A549 (cell line): Measurements from ENCODE around the gene CCDC185. TPM values are rescaled to one million over a fixed set of nuclear protein-coding genes. Genes with fewer than 3 reads are reported as not detected.

Experiments
- ATAC-seq, 2 experiments: fragments of 200-7000 bp in 1 of 2; fragments of >200 bp in 1 of 2; cut with Nextera tagmentation in 1 of 2; cut with Tn5 transposase in 1 of 2; 3 replicates each; pipeline versions ENCODE4 v1.8.0 to v1.9.1; 2018 to 2020; ENCODE audit warnings: mild to moderate bottlenecking in 1 of 2, moderate library complexity in 1 of 2
- CTCF ChIA-PET: fragments of 300-600 bp; sonication (Branson Sonifier 250); formaldehyde crosslinking; extraction: SDS; loops from one replicate; lab custom pipeline; 2021; ENCODE audit warnings: antibody characterized with exemption, inconsistent platforms; lab: Yijun Ruan, JAX
- POLR2A ChIA-PET: fragments of 350-600 bp; formaldehyde crosslinking; extraction: SDS; loops from one replicate; lab custom pipeline; 2021; ENCODE audit warnings: antibody characterized with exemption, inconsistent platforms; lab: Yijun Ruan, JAX
- DNase-seq, 2 experiments: peaks; one replicate each; pipeline versions ENCODE4 v3.0.0 to v3.0.0-alpha.2; 2011 to 2016; ENCODE audit warnings: low read depth in 1 of 2, low spot score in 1 of 2
- FAIRE-seq: peaks from 2 replicates; lab custom pipeline; 2011; peaks lifted over from hg19 to GRCh38; lab: Jason Lieb, UNC
- H3K27ac ChIP-seq, 2 experiments: fragments of >200 bp; sonication (Bioruptor Twin); formaldehyde crosslinking; 3 replicates each; pipeline ENCODE4 v1.5.1; 2016 to 2017
- H3K4me1 ChIP-seq: fragments of >200 bp; sonication (Bioruptor Twin); formaldehyde crosslinking; 3 replicates; pipeline ENCODE4 v1.6.1; 2016
- H3K4me2 ChIP-seq: fragments of >200 bp; sonication (Bioruptor Twin); formaldehyde crosslinking; 3 replicates; pipeline ENCODE4 v1.6.1; 2016
- H3K4me3 ChIP-seq: fragments of >200 bp; sonication (Bioruptor Twin); formaldehyde crosslinking; 3 replicates; pipeline ENCODE4 v1.5.1; 2016
- H3K9me3 ChIP-seq: fragments of >200 bp; sonication (Bioruptor Twin); formaldehyde crosslinking; 3 replicates; pipeline ENCODE4 v1.6.1; 2016
- ATOH8 ChIP-seq: fragments of 250-450 bp; sonication (Bioruptor Pico); IDR thresholded peaks from 2 replicates; pipeline ENCODE4 v1.5.0; 2020; ENCODE audit warnings: low read depth, mild to moderate bottlenecking, moderate library complexity
- BHLHE40 ChIP-seq: IDR thresholded peaks from 2 replicates; pipeline ENCODE4 v1.6.1; 2012; ENCODE audit warnings: low read depth, low read length, inconsistent platforms
- CBX2 ChIP-seq: fragments of 200-600 bp; sonication (generic); IDR thresholded peaks from 2 replicates; pipeline ENCODE4 v1.6.1; 2016; ENCODE audit warnings: low read depth, mild to moderate bottlenecking, borderline replicate concordance
- CEBPB ChIP-seq, 2 experiments: fragments of >200 bp in 1 of 2; sonication (Bioruptor Twin) in 1 of 2; formaldehyde crosslinking in 1 of 2; IDR thresholded peaks; 2 replicates each; pipeline ENCODE4 v1.6.1; 2012 to 2016
- CHD2 ChIP-seq: fragments of 150-350 bp; IDR thresholded peaks from 2 replicates; pipeline ENCODE4 v1.6.1; 2014; ENCODE audit warnings: low read length; ENCODE audit not compliant: partially characterized antibody
- E2F6 ChIP-seq: IDR thresholded peaks from 2 replicates; pipeline ENCODE4 v1.6.1; 2012; ENCODE audit warnings: low read depth, borderline replicate concordance
- ELK1 ChIP-seq: fragments of 150-350 bp; IDR thresholded peaks from 2 replicates; pipeline ENCODE4 v1.6.1; 2014; ENCODE audit warnings: low read depth, mild to moderate bottlenecking, low read length
- EP300 ChIP-seq, 2 experiments: fragments of >200 bp; sonication (Bioruptor Twin); formaldehyde crosslinking; IDR thresholded peaks; 2 replicates in 1 of 2; 3 replicates in 1 of 2; pipeline ENCODE4 v1.6.1; 2016 to 2017
- GATA3 ChIP-seq: IDR thresholded peaks from 2 replicates; pipeline ENCODE4 v1.6.1; 2012; ENCODE audit warnings: borderline replicate concordance
- HEYL ChIP-seq: fragments of 250-450 bp; sonication (Bioruptor Pico); IDR thresholded peaks from 2 replicates; pipeline ENCODE4 v1.8.0; 2021; ENCODE audit warnings: mild to moderate bottlenecking, moderate library complexity
- HOXA7 ChIP-seq: fragments of 250-450 bp; sonication (Bioruptor Pico); IDR thresholded peaks from 2 replicates; pipeline ENCODE4 v1.5.0; 2020; ENCODE audit warnings: mild to moderate bottlenecking, moderate library complexity
- HOXB13 ChIP-seq: fragments of 250-450 bp; sonication (Bioruptor Pico); IDR thresholded peaks from 2 replicates; pipeline ENCODE4 v1.5.0; 2020; ENCODE audit warnings: low read depth, mild to moderate bottlenecking, moderate library complexity
- HOXB5 ChIP-seq: fragments of 250-450 bp; sonication (Bioruptor Pico); IDR thresholded peaks from 2 replicates; pipeline ENCODE4 v1.5.0; 2020; ENCODE audit warnings: mild to moderate bottlenecking, moderate library complexity
- MAFK ChIP-seq: fragments of 450-650 bp; IDR thresholded peaks from 2 replicates; pipeline ENCODE4 v1.6.1; 2014; ENCODE audit not compliant: partially characterized antibody
- RAD21 ChIP-seq, 2 experiments: fragments of >200 bp in 1 of 2; sonication (Bioruptor Twin) in 1 of 2; formaldehyde crosslinking in 1 of 2; IDR thresholded peaks in 1 of 2; conservative IDR thresholded peaks in 1 of 2; 2 replicates in 1 of 2; 3 replicates in 1 of 2; pipeline ENCODE4 v1.6.1; 2012 to 2018; ENCODE audit warnings: inconsistent platforms in 1 of 2
- RNF2 ChIP-seq: fragments of 200-600 bp; sonication (generic); IDR thresholded peaks from 2 replicates; pipeline ENCODE4 v1.6.1; 2016; ENCODE audit warnings: low read depth, mild to moderate bottlenecking, antibody characterized with exemption, moderate library complexity, borderline replicate concordance
- TP53 ChIP-seq: fragments of 250-450 bp; sonication (Bioruptor Pico); IDR thresholded peaks from 2 replicates; pipeline ENCODE4 v1.5.0; 2021; ENCODE audit warnings: mild to moderate bottlenecking, moderate library complexity
- WGBS: methylation state at CpG from one replicate; pipeline ENCODE4 v1.1.6; 2017; ENCODE audit errors: missing lambda C conversion rate; 5-methylcytosine and 5-hydroxymethylcytosine counted together
- polyA plus RNA-seq, 4 experiments: library from polyadenylated mRNA; depleted of rRNA in 3 of 4; stranded (reverse); fragments of >200 nt; fragmentation: RNase III in 1 of 4; extraction: RNeasy Plus Mini Kit Qiagen cat#74134 plus additional on column Dnase treatment in 1 of 4; gene quantifications; 2 replicates in 3 of 4; 3 replicates in 1 of 4; pipeline ENCODE4 v1.2.3, GENCODE V29; 2011 to 2017

The CCDC185 gene
- polyA plus RNA-seq, 2 of the 4 experiments (the other 2 are of a cell fraction) = 0.04 TPM; not detected in 1

- Histone ChIP-seq H3K27ac (no peak overlapping the region), H3K4me2 (no peak overlapping the region), H3K4me3 (no peak overlapping the region), H3K9me3 (no peaks in the 10 kb centered on the region), H3K4me1 (no peaks in the 10 kb centered on the region)
- DNase-seq = no peak
- no peak for FAIRE-seq
- POLR2A ChIA-PET = no interaction called here
- no peak for TF ChIP-seq CEBPB (IDR thresholded peaks at IDR 0.05)
- no peak for TF ChIP-seq CBX2
- no peak for TF ChIP-seq MAFK
- no peak for TF ChIP-seq TP53 (CRISPR knock-in tag)
- TF ChIP-seq RNF2 = no peak
- TF ChIP-seq HEYL = no peak
- no peak for TF ChIP-seq CHD2
- no peak for TF ChIP-seq RAD21 (conservative IDR thresholded peaks at IDR 0.05 in 1 of 2, IDR thresholded peaks at IDR 0.05 in 1 of 2)
- ATAC-seq = peak in 1 of 2 experiments; percentile 11; a peak in 2 of 6 replicates
- 24% methylated on average over 7 of the region's 7 CpGs for WGBS
- CTCF ChIA-PET = interaction anchor here (1.8 kb wide), 1 partner anchor 10 kb away, joined by 3 read pairs; no protein-coding TSS in a partner anchor
Observed at GRCh38 chr1:223352944-223353343, 40.3 kb upstream of the CCDC185 start.

- ChIA-PET CTCF (interaction anchor here (0.7 kb wide), 1 partner anchor 13 kb away, joined by 3 read pairs; no protein-coding TSS in a partner anchor), POLR2A (no interaction called here)
- no peaks in the 10 kb centered on the region for H3K4me1 ChIP-seq
- no peak overlapping the region for H3K4me3 ChIP-seq
- TF ChIP-seq HEYL (no peak), GATA3 (no peak), RAD21 (conservative IDR thresholded peaks at IDR 0.05 in 1 of 2, IDR thresholded peaks at IDR 0.05 in 1 of 2) (no peak), HOXB5 (CRISPR knock-in tag) (no peak), EP300 (IDR thresholded peaks at IDR 0.05) (no peak), E2F6 (no peak), HOXA7 (no peak), RNF2 (no peak), BHLHE40 (no peak), ELK1 (no peak), HOXB13 (CRISPR knock-in tag) (no peak), ATOH8 (no peak)
- no peak overlapping the region for H3K4me2 ChIP-seq
- WGBS = 12% methylated on average over 6 of the region's 6 CpGs
- no peak overlapping the region for H3K27ac ChIP-seq
- no peak for FAIRE-seq
- DNase-seq = no peak
- no peaks in the 10 kb centered on the region for H3K9me3 ChIP-seq
- ATAC-seq = no peak
Observed at GRCh38 chr1:223353939-223354338, 39.3 kb upstream of the CCDC185 start.

- DNase-seq = no peak
- no peaks in the 10 kb centered on the region for H3K9me3 ChIP-seq
- H3K27ac ChIP-seq = no peak overlapping the region
- CTCF ChIA-PET = interaction anchor here (1.2 kb wide), 1 partner anchor 10 kb away, joined by 3 read pairs; no protein-coding TSS in a partner anchor
- no peak for ATAC-seq
- no peak for TF ChIP-seq HOXB13 (CRISPR knock-in tag)
- no peak for FAIRE-seq
- H3K4me1 ChIP-seq = no peaks in the 10 kb centered on the region
- H3K4me3 ChIP-seq = no peak overlapping the region
- POLR2A ChIA-PET = interaction anchor here (0.7 kb wide), 1 partner anchor 9 kb away, joined by 3 read pairs; no protein-coding TSS in a partner anchor
- 23% methylated on average over 2 of the region's 2 CpGs for WGBS
- no peak overlapping the region for H3K4me2 ChIP-seq
Observed at GRCh38 chr1:223355699-223356098, 37.5 kb upstream of the CCDC185 start.
